OCI-LY3 (cell line): ENCODE measurements around the gene THAP2.
"Not testable (repeated sequence)": the region's sequence is repeated elsewhere in the genome, so short reads cannot be mapped to it uniquely, and the experiment has no call there.

Experiments used
- H2AFZ ChIP-seq: fragments of 200-600, 300-600 bp; shearing (Covaris generic); 2 replicates; pipeline ENCODE4 v1.6.0; 2014; ENCODE audit warnings: antibody characterized with exemption, low read depth, low read length
- H3K27ac ChIP-seq: fragments of 200-600, 300-600 bp; sonication (generic); 2 replicates; pipeline ENCODE4 v1.5.1; 2014; ENCODE audit warnings: mild to moderate bottlenecking, low read length, moderate library complexity, mixed read lengths
- H3K27me3 ChIP-seq: fragments of 200-600, 300-600 bp; sonication (generic); 2 replicates; pipeline ENCODE4 v1.6.1; 2014; ENCODE audit warnings: low read depth, low read length, mixed read lengths
- H3K36me3 ChIP-seq: fragments of 200-600, 300-600 bp; sonication (generic); replicated peaks from 2 replicates; pipeline ENCODE3; 2014; ENCODE audit warnings: low read depth, low read length, mixed read lengths
- H3K4me1 ChIP-seq: fragments of 300-600, 200-600 bp; sonication (generic); 2 replicates; pipeline ENCODE4 v1.6.1; 2014; ENCODE audit warnings: low read length, mixed read lengths
- H3K4me2 ChIP-seq: fragments of 200-600, 300-600 bp; sonication (generic); 2 replicates; pipeline ENCODE4 v1.6.1; 2014; ENCODE audit warnings: low read length, mixed read lengths
- H3K4me3 ChIP-seq: fragments of 300-600, 200-600 bp; sonication (generic); 2 replicates; pipeline ENCODE4 v1.5.1; 2014; ENCODE audit warnings: antibody characterized with exemption, mild to moderate bottlenecking, low read length, moderate library complexity
- H3K79me2 ChIP-seq: fragments of 300-600, 200-600 bp; shearing (Covaris generic); 2 replicates; pipeline ENCODE4 v1.6.1; 2014; ENCODE audit warnings: mild to moderate bottlenecking, low read length, mixed read lengths
- H3K9ac ChIP-seq: fragments of 300-600, 200-600 bp; shearing (Covaris generic); 2 replicates; pipeline ENCODE4 v1.6.0; 2014; ENCODE audit warnings: mild to moderate bottlenecking, low read length, moderate library complexity
- H3K9me3 ChIP-seq: fragments of 200-600, 300-600 bp; shearing (Covaris generic); 2 replicates; pipeline ENCODE4 v1.6.1; 2014; ENCODE audit warnings: low read length, mixed read lengths; ENCODE audit not compliant: insufficient read depth
- H4K20me1 ChIP-seq: fragments of 200-600, 300-600 bp; sonication (generic); 2 replicates; pipeline ENCODE4 v1.6.1; 2016; ENCODE audit warnings: low read length, mixed read lengths; ENCODE audit not compliant: insufficient read depth
- CTCF ChIP-seq: fragments of 200-600, 300-600 bp; sonication (generic); IDR thresholded peaks from 2 replicates; pipeline ENCODE4 v1.5.1; 2014; ENCODE audit warnings: antibody characterized with exemption, low read length, low read depth
- EZH2phosphoT487 ChIP-seq: fragments of 200-600 bp; shearing (Covaris generic); IDR thresholded peaks from 2 replicates; pipeline ENCODE4 v1.6.1; 2018; ENCODE audit warnings: antibody characterized with exemption, mixed run types, low read depth

The THAP2 gene

GRCh38 chr12:71694099-71694820 lies 30.2 kb downstream of the THAP2 start:
- peak overlapping the region; percentile 25 for H3K4me2 ChIP-seq
- no peak overlapping the region for H2AFZ ChIP-seq

DNA sequence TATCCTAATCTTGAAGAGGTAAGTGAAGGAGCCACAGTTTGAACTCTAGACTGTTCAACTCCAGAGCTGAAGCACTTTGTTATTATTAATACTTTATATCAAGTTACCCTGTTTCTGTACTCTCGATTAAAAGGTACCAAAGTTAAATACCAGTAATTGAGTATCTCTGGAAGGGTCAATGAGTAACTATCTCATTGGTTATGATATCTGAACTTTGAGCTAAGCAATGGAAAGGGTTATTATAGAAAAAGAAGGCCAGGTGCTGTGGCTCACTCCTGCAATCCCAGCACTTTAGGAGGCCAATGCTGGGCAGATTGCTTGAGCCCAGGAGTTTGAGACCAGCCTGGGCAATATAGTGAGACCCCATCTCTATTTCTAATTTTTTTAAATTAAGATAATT lies 31.7 kb downstream of the THAP2 start:
- peaks cover 26% of the 10 kb centered on the region for H3K4me1 ChIP-seq
- H3K27ac ChIP-seq = no peak overlapping the region
- H2AFZ ChIP-seq = no peak overlapping the region
- H3K9ac ChIP-seq = no peak overlapping the region
- H3K4me3 ChIP-seq = no peak overlapping the region
- H3K27me3 ChIP-seq = no peaks in the 10 kb centered on the region
- TF ChIP-seq EZH2phosphoT487 (no peak), CTCF (no peak)
- no peaks in the 10 kb centered on the region for H4K20me1 ChIP-seq
- no peaks in the 10 kb centered on the region for H3K9me3 ChIP-seq
- H3K36me3 ChIP-seq = peaks cover 9% of the 10 kb centered on the region
- no peaks in the 10 kb centered on the region for H3K79me2 ChIP-seq
- H3K4me2 ChIP-seq = no peak overlapping the region

More at GRCh38 chr12:71694099-71694820, 30.2 kb downstream of the THAP2 start:
- Histone ChIP-seq H3K36me3 (peaks cover 9% of the 10 kb centered on the region), H3K4me1 (peaks cover 26% of the 10 kb centered on the region), H3K27me3 (no peaks in the 10 kb centered on the region), H3K9ac (no peak overlapping the region), H3K9me3 (no peaks in the 10 kb centered on the region), H3K27ac (0 out of 2 replicates have a peak overlapping the region, but pooled peaks have one; percentile 10), H3K79me2 (no peaks in the 10 kb centered on the region), H3K4me3 (no peak overlapping the region), H4K20me1 (no peaks in the 10 kb centered on the region)
- no peak for TF ChIP-seq CTCF
- no peak for TF ChIP-seq EZH2phosphoT487

- not testable (repeated sequence) for H3K4me1 ChIP-seq, H3K9ac ChIP-seq, H2AFZ ChIP-seq, H3K27ac ChIP-seq, H3K27me3 ChIP-seq, H3K4me3 ChIP-seq, H3K36me3 ChIP-seq, H3K9me3 ChIP-seq, H3K4me2 ChIP-seq, H4K20me1 ChIP-seq, H3K79me2 ChIP-seq
Observed at GRCh38 chr12:71702181-71702580, 38.1 kb downstream of the THAP2 start.

- TF ChIP-seq CTCF = no peak
- no peak for TF ChIP-seq EZH2phosphoT487
- Histone ChIP-seq H3K36me3 (peaks cover 4% of the 10 kb centered on the region), H3K27me3 (no peaks in the 10 kb centered on the region), H2AFZ (no peak overlapping the region), H3K4me1 (peaks cover 6% of the 10 kb centered on the region; the same call in 1 of the 2 replicates), H3K9ac (no peak overlapping the region), H3K9me3 (no peaks in the 10 kb centered on the region), H3K79me2 (no peaks in the 10 kb centered on the region), H3K4me2 (no peak overlapping the region), H3K4me3 (no peak overlapping the region), H3K27ac (no peak overlapping the region), H4K20me1 (no peaks in the 10 kb centered on the region)
Observed at GRCh38 chr12:71702590-71702989, 38.5 kb downstream of the THAP2 start.
